ENCODE measurements around the gene CD300LD.

The CD300LD gene

GRCh38 chr17:74542727-74543383 is 49.2 kb downstream of the CD300LD start:
- no peak for DNase-seq

- no peak for DNase-seq
These were observed 49.9 kb downstream of the CD300LD start for GRCh38 chr17:74542166-74542565.

GRCh38 chr17:74541176-74542111 is 50.6 kb downstream of the CD300LD start:
- DNase-seq = no peak

- no peak for DNase-seq
These were observed 52.7 kb downstream of the CD300LD start for GRCh38 chr17:74539281-74539820.

GRCh38 chr17:74536890-74537289 is 55.2 kb downstream of the CD300LD start:
- no peak for DNase-seq

- DNase-seq = no peak
These were observed 60.0 kb downstream of the CD300LD start for GRCh38 chr17:74532115-74532514.

GRCh38 chr17:74531231-74531761 is 60.8 kb downstream of the CD300LD start, which contains the start of gene CD300LB:
Gene CD300LB (minus strand): TSS chr17:74531475. CDS start chr17:74531350, 125 bp downstream.
- no peak for DNase-seq

- no peak for DNase-seq
These were observed 61.3 kb downstream of the CD300LD start for GRCh38 chr17:74530831-74531150.
